ENCODE results near the gene SRPK2. TPM values are rescaled to one million over a fixed set of nuclear protein-coding genes. Genes with fewer than 3 reads are reported as not detected.

The SRPK2 gene
- total RNA-seq, 1 experiment from 2014 or later: 21.6 TPM

DNA sequence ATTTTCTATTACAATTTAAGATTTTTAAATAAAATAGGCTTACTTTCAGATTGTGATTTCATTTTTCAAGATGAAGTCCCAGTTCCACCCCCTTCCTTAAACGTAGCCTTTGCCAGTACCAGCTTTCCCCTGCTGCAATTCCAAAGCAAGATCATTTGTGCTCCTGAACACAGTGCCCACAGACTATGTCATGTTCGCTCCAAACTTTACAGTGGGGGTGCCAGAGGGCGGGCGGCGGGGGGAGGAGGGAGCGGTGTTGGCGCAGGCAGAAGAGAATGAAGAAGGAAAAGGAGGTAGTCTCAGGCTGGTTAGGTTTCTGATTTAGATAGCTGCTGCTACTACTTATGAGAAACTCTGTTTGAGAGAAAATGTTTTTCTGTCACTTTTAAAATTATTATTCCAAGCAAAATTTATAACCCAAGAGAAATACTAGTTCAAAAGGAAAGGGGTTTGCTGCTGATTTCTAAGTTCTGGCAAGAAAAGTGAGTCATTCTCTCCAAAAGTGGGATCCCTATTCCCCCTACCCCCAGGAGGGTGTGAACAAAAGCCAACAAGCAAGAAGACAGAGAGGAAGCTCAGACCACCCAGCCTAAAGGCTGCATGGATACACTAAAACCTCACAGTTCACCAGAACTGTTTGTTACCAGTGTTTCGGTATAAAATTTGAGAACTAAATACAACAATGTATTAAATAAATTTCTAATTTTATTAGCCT, 109.6 kb downstream of the SRPK2 start:
- H3K9me3 ChIP-seq (ENCODE audit: low read length): no peaks in the 10 kb centered on the region
- no peaks in the 10 kb centered on the region for H3F3A ChIP-seq (ENCODE audit: low read length, unreplicated experiment)
- H3K9ac ChIP-seq (ENCODE audit: low read length): no peak overlapping the region
- no peak overlapping the region for H3K27ac ChIP-seq (ENCODE audit: low read length)
- POLR2A ChIA-PET (ENCODE audit: unreplicated experiment): no interaction called here
- DNase-seq (no peak), ATAC-seq (no peak)
- CTCF ChIA-PET: no interaction called here
- no peak overlapping the region for H2AFZ ChIP-seq (ENCODE audit: low read length)
- intact Hi-C loops (cut with micrococcal nuclease): no loop called here
- H3K9me2 ChIP-seq (replicated peaks; ENCODE audit: low read length): no peaks in the 10 kb centered on the region
- TF ChIP-seq, protein P1, sequence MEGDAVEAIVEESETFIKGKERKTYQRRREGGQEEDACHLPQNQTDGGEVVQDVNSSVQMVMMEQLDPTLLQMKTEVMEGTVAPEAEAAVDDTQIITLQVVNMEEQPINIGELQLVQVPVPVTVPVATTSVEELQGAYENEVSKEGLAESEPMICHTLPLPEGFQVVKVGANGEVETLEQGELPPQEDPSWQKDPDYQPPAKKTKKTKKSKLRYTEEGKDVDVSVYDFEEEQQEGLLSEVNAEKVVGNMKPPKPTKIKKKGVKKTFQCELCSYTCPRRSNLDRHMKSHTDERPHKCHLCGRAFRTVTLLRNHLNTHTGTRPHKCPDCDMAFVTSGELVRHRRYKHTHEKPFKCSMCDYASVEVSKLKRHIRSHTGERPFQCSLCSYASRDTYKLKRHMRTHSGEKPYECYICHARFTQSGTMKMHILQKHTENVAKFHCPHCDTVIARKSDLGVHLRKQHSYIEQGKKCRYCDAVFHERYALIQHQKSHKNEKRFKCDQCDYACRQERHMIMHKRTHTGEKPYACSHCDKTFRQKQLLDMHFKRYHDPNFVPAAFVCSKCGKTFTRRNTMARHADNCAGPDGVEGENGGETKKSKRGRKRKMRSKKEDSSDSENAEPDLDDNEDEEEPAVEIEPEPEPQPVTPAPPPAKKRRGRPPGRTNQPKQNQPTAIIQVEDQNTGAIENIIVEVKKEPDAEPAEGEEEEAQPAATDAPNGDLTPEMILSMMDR (conservative IDR thresholded peaks at IDR 0.05; ENCODE audit: low read depth, low read length): no peak
- no peak for TF ChIP-seq EZH2phosphoT487 (IDR thresholded peaks at IDR 0.05; ENCODE audit: borderline replicate concordance, low read length)
- no peak for TF ChIP-seq EZH2 (IDR thresholded peaks at IDR 0.05; ENCODE audit: low read length, unreplicated experiment)
- no peaks in the 10 kb centered on the region for H3K27me3 ChIP-seq (ENCODE audit: low read length)
- no TSS peak for BruUV-seq (replicated peaks)
- H3K36me3 ChIP-seq (ENCODE audit: low read depth, low read length): no peaks in the 10 kb centered on the region
- H3K79me2 ChIP-seq (ENCODE audit: low read length): peaks cover 17% of the 10 kb centered on the region
- H4K20me1 ChIP-seq (ENCODE audit: low read length): no peaks in the 10 kb centered on the region
- H3K4me2 ChIP-seq (ENCODE audit: low read length): no peak overlapping the region
- H3K4me3 ChIP-seq (ENCODE audit: low read length): no peak overlapping the region
- H3K4me1 ChIP-seq (ENCODE audit: insufficient read depth, low read length): peaks cover 8% of the 10 kb centered on the region

DNA sequence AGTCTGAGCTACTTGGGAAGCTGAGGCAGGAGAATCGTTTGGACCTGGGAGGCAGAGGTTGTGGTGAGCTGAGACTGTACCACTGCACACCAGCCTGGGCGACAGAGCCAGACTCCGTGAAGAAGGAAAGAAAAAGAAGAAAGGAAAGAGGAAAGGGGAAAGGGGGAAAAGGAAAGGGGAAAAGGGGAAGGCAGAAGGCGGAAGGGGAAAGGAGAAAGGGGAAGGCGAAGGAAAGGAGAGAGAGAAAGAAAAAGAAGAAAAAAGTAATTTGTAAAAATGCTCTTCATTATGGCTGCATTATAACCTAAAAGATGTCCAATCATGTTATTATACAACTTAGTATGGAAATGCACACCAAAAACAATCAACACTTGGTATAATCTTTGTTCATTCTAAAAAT, 110.2 kb downstream of the SRPK2 start:
- H3K27me3 ChIP-seq (ENCODE audit: low read length): no peaks in the 10 kb centered on the region
- H3K79me2 ChIP-seq (ENCODE audit: low read length): peaks cover 13% of the 10 kb centered on the region

More for the DNA sequence above, 110.2 kb downstream of the SRPK2 start:
- DNase-seq: no peak
- BruUV-seq (replicated peaks): no TSS peak
- TF ChIP-seq, protein P1 (conservative IDR thresholded peaks at IDR 0.05; ENCODE audit: low read depth, low read length): no peak
- no peak for TF ChIP-seq EZH2phosphoT487 (IDR thresholded peaks at IDR 0.05; ENCODE audit: borderline replicate concordance, low read length)
- TF ChIP-seq EZH2 (IDR thresholded peaks at IDR 0.05; ENCODE audit: low read length, unreplicated experiment): no peak
- Histone ChIP-seq H3K9ac (ENCODE audit: low read length) (no peak overlapping the region), H3K4me3 (ENCODE audit: low read length) (no peak overlapping the region), H3F3A (ENCODE audit: low read length, unreplicated experiment) (no peaks in the 10 kb centered on the region), H3K36me3 (ENCODE audit: low read depth, low read length) (no peaks in the 10 kb centered on the region), H4K20me1 (ENCODE audit: low read length) (no peaks in the 10 kb centered on the region), H3K9me3 (ENCODE audit: low read length) (no peaks in the 10 kb centered on the region), H2AFZ (ENCODE audit: low read length) (no peak overlapping the region), H3K9me2 (replicated peaks; ENCODE audit: low read length) (no peaks in the 10 kb centered on the region), H3K4me2 (ENCODE audit: low read length) (no peak overlapping the region), H3K27ac (ENCODE audit: low read length) (no peak overlapping the region), H3K4me1 (ENCODE audit: insufficient read depth, low read length) (peaks cover 8% of the 10 kb centered on the region)
- CTCF ChIA-PET: no interaction called here
- POLR2A ChIA-PET (ENCODE audit: unreplicated experiment): no interaction called here
- intact Hi-C loops (cut with micrococcal nuclease): no loop called here
- no peak for ATAC-seq

All from PC-3 (cell line).